GM12873 (cell line): Measurements from ENCODE around the gene MFSD6L.

Experiments
- CTCF ChIP-seq: IDR thresholded peaks from 2 replicates; pipeline ENCODE4 v1.5.1; 2012; ENCODE audit warnings: low read depth, mild to moderate bottlenecking, moderate library complexity, low read length, control low read depth; ENCODE audit not compliant: insufficient read depth; ENCODE audit errors: missing control alignments

The MFSD6L gene

GRCh38 chr17:8832711-8833352 is 33.7 kb upstream of the MFSD6L start:
- TF ChIP-seq CTCF: peak; percentile 67

DNA sequence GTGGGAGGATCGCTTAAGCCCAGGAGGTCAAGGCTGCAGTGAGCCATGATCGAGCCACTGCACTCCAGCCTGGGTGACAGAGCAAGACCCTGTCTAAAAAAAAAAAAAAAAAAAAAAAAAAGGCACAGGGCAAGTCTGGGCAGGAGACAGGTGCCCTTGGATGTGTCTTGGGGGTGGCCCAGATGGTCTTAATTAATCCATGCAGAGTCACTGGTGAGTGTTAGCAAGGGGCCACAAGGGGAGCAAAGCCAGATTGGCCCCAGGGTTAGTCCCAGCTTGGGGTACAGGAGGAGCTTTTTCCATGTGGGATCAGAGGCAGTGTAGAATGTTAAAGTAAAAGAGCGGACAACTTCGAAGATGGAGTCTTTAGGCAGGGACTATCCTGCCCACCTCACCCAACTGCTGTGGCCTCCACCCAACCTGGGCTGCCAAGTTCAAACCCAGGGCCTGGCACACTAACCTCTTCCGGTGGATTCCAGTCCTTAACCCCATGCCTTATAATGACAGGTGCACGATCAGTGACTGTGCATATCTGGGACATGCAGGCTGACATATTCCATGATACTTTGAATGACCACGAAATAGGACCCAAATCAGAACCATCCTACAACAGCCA is 32.2 kb upstream of the MFSD6L start:
- no peak for TF ChIP-seq CTCF

GRCh38 chr17:8830141-8830540 is 31.0 kb upstream of the MFSD6L start:
- no peak for TF ChIP-seq CTCF

GRCh38 chr17:8829036-8829941 is 30.1 kb upstream of the MFSD6L start:
- no peak for TF ChIP-seq CTCF

DNA sequence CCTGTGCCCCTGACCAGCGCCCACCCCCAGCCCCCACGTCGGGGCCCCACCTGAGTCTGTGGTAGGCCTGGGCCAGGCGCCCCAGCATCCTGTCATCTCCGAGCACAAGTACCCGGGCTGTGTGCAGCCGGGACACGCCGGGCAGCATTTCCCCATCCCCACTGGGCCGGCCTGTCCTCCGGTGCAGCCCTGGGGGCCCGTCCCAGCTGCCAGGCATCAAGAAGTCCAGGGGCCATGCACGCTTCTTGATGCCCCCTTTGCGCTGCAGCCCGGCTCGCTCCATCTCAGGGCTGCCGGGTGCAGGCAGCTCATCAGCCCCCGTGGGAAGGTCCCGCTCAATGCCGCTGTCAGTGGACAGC is 29.3 kb upstream of the MFSD6L start:
- TF ChIP-seq CTCF: no peak

GRCh38 chr17:8826808-8827435 is 27.8 kb upstream of the MFSD6L start:
- no peak for TF ChIP-seq CTCF

DNA sequence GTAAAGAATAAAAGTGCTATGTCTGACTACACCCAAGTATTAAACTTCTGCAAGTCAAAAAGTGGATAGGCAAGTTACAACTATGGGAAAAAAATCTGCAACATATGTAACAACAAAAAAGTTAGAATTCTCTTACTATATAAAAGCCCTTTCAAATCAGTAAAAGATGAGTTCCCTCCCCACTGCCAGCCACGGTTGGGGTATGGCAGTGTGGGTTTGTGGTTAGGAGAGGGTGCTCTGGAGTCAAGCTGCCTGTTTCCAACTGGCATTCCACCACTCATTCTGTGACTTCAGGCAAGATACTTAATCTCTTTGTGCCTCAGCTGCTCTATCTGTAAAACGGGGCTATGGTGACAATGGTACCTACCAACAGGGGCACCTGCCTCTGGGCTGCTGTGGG is 26.6 kb upstream of the MFSD6L start:
- no peak for TF ChIP-seq CTCF
